H9 (cell line): ENCODE data around the gene LRRC23. TPM values are rescaled to one million over a fixed set of nuclear protein-coding genes. Genes with fewer than 3 reads are reported as not detected.

ENCODE experiments used
- DNase-seq: peaks from one replicate; pipeline ENCODE4 v3.0.0-alpha.2; 2017
- H2AFZ ChIP-seq: one replicate; pipeline ENCODE4 v1.6.1; 2013; ENCODE audit warnings: mild to moderate bottlenecking, low read length, control low read depth, moderate library complexity
- H2AK5ac ChIP-seq: 2 replicates; pipeline ENCODE4 v1.6.1; 2013; ENCODE audit warnings: low read length, control low read depth, mixed read lengths; ENCODE audit not compliant: insufficient read length
- H2BK120ac ChIP-seq: one replicate; pipeline ENCODE4 v1.6.1; 2013; ENCODE audit warnings: low read depth, mild to moderate bottlenecking, low read length, control low read depth, inconsistent platforms; ENCODE audit not compliant: poor library complexity, severe bottlenecking
- H2BK12ac ChIP-seq: 2 replicates; pipeline ENCODE4 v1.6.1; 2013; ENCODE audit warnings: low read length, control low read depth, mixed read lengths, low read depth; ENCODE audit not compliant: insufficient read length
- H2BK15ac ChIP-seq: 2 replicates; pipeline ENCODE4 v1.6.1; 2013; ENCODE audit warnings: low read depth, low read length, control low read depth
- H2BK20ac ChIP-seq: one replicate; pipeline ENCODE4 v1.6.1; 2013; ENCODE audit warnings: low read depth, mild to moderate bottlenecking, low read length, control low read depth, inconsistent platforms; ENCODE audit not compliant: poor library complexity, severe bottlenecking
- H2BK5ac ChIP-seq: 2 replicates; pipeline ENCODE4 v1.6.1; 2013; ENCODE audit warnings: low read length, control low read depth, mixed read lengths; ENCODE audit not compliant: insufficient read length
- H3K14ac ChIP-seq: 2 replicates; pipeline ENCODE4 v1.6.1; 2013; ENCODE audit warnings: low read length, control low read depth; ENCODE audit not compliant: insufficient read depth
- H3K18ac ChIP-seq: 2 replicates; pipeline ENCODE4 v1.6.1; 2013; ENCODE audit warnings: low read depth, mild to moderate bottlenecking, mixed read lengths, low read length, control low read depth; ENCODE audit not compliant: insufficient read length
- H3K23ac ChIP-seq: 2 replicates; pipeline ENCODE4 v1.6.1; 2013; ENCODE audit warnings: low read length, control low read depth, mixed read lengths, low read depth; ENCODE audit not compliant: insufficient read length
- H3K23me2 ChIP-seq: 2 replicates; pipeline ENCODE4 v1.6.1; 2013; ENCODE audit warnings: low read depth, mild to moderate bottlenecking, mixed read lengths, low read length, control low read depth; ENCODE audit not compliant: insufficient read length, poor library complexity, severe bottlenecking
- H3K27ac ChIP-seq: 2 replicates; pipeline ENCODE4 v1.5.1; 2013; ENCODE audit warnings: low read length, control low read depth, mixed read lengths, low read depth; ENCODE audit not compliant: insufficient read length
- H3K27me3 ChIP-seq: 2 replicates; pipeline ENCODE4 v1.6.1; 2013; ENCODE audit warnings: low read length, control low read depth, inconsistent platforms; ENCODE audit not compliant: insufficient read depth
- H3K4ac ChIP-seq: 2 replicates; pipeline ENCODE4 v1.6.1; 2013; ENCODE audit warnings: low read depth, mild to moderate bottlenecking, control low read depth, inconsistent platforms, low read length, moderate library complexity
- H3K4me1 ChIP-seq: 2 replicates; pipeline ENCODE4 v1.6.1; 2013; ENCODE audit warnings: low read length, control low read depth, inconsistent platforms; ENCODE audit not compliant: insufficient read depth
- H3K4me2 ChIP-seq: 2 replicates; pipeline ENCODE4 v1.6.1; 2013; ENCODE audit warnings: low read length, control low read depth, mixed read lengths; ENCODE audit not compliant: insufficient read length, insufficient read depth
- H3K56ac ChIP-seq: 2 replicates; pipeline ENCODE4 v1.6.1; 2013; ENCODE audit warnings: low read depth, mild to moderate bottlenecking, mixed read lengths, low read length, control low read depth; ENCODE audit not compliant: insufficient read length
- H3K79me1 ChIP-seq: 2 replicates; pipeline ENCODE4 v1.6.1; 2013; ENCODE audit warnings: low read depth, mild to moderate bottlenecking, moderate library complexity, low read length, control low read depth, inconsistent platforms; ENCODE audit not compliant: insufficient read depth, poor library complexity, severe bottlenecking
- H3K79me2 ChIP-seq: 2 replicates; pipeline ENCODE4 v1.6.1; 2013; ENCODE audit warnings: low read length, control low read depth, inconsistent platforms; ENCODE audit not compliant: insufficient read depth
- H3K9ac ChIP-seq: 2 replicates; pipeline ENCODE4 v1.6.1; 2013; ENCODE audit warnings: low read length, control low read depth, mixed read lengths; ENCODE audit not compliant: insufficient read length; ENCODE audit errors: extremely low read depth
- H3K9me3 ChIP-seq: one replicate; pipeline ENCODE4 v1.6.1; 2013; ENCODE audit warnings: low read depth, low read length, inconsistent platforms; ENCODE audit not compliant: control insufficient read depth
- H3T11ph ChIP-seq: one replicate; pipeline ENCODE4 v1.6.1; 2013; ENCODE audit warnings: mild to moderate bottlenecking, low read length, control low read depth, inconsistent platforms
- H4K20me1 ChIP-seq: one replicate; pipeline ENCODE4 v1.6.1; 2013; ENCODE audit not compliant: control insufficient read depth, insufficient read length, insufficient read depth
- H4K5ac ChIP-seq: 2 replicates; pipeline ENCODE4 v1.6.1; 2013; ENCODE audit warnings: low read depth, mild to moderate bottlenecking, mixed read lengths, low read length, control low read depth; ENCODE audit not compliant: insufficient read length
- H4K8ac ChIP-seq: replicated peaks from 2 replicates; pipeline ENCODE4 v1.6.1; 2013; ENCODE audit warnings: low read length, control low read depth, mixed read lengths, low read depth; ENCODE audit not compliant: insufficient read length
- H4K91ac ChIP-seq: 2 replicates; pipeline ENCODE4 v1.6.1; 2013; ENCODE audit warnings: low read depth, mild to moderate bottlenecking, moderate library complexity, mixed read lengths, low read length, control low read depth; ENCODE audit not compliant: insufficient read length
- H3K27ac Mint-ChIP-seq, 3 experiments: 2 replicates in 2 of 3; 3 replicates in 1 of 3; pipeline ENCODE4 v1.8.0; 2020 to 2021; ENCODE audit warnings: mixed read lengths in 3 of 3, mild to moderate bottlenecking in 1 of 3, moderate library complexity in 1 of 3
- H3K27me3 Mint-ChIP-seq: 2 replicates; pipeline ENCODE4 v1.8.0; 2021; ENCODE audit warnings: low read depth, mild to moderate bottlenecking, moderate library complexity, mixed read lengths
- H3K36me3 Mint-ChIP-seq, 3 experiments: 2 replicates in 2 of 3; 3 replicates in 1 of 3; pipeline ENCODE4 v1.8.0; 2020 to 2021; ENCODE audit warnings: low read depth in 3 of 3, mixed read lengths in 3 of 3; ENCODE audit not compliant: insufficient read depth in 1 of 3
- H3K4me1 Mint-ChIP-seq, 2 experiments: 2 replicates each; pipeline ENCODE4 v1.8.0; 2020; ENCODE audit warnings: mixed read lengths in 2 of 2
- H3K4me3 Mint-ChIP-seq, 2 experiments: 2 replicates in 1 of 2; 3 replicates in 1 of 2; pipeline ENCODE4 v1.8.0; 2020 to 2021; ENCODE audit warnings: mild to moderate bottlenecking in 2 of 2, mixed read lengths in 2 of 2, moderate library complexity in 1 of 2
- H3K9me3 Mint-ChIP-seq, 2 experiments: 2 replicates in 1 of 2; 3 replicates in 1 of 2; pipeline ENCODE4 v1.8.0; 2020; ENCODE audit warnings: mild to moderate bottlenecking in 2 of 2, mixed read lengths in 2 of 2, moderate library complexity in 1 of 2
- WGBS: extraction: QIAGEN DNeasy Blood & Tissue Kit; methylation state at CpG from one replicate; pipeline ENCODE4 v1.1.7; 2013; ENCODE audit warnings: missing lambda C conversion rate, low lambda C conversion rate, mixed read lengths; ENCODE audit not compliant: insufficient read length; ENCODE audit errors: extremely low coverage; 5-methylcytosine and 5-hydroxymethylcytosine counted together
- total RNA-seq: library from RNA; stranded (reverse); gene quantifications from 2 replicates; pipeline ENCODE4 v1.2.1, GENCODE V29; 2021
- TF ChIP-seq, protein P1 (sequence below): fragments of 200-600 bp; sonication (generic); conservative IDR thresholded peaks from 3 replicates; pipeline ENCODE4 v1.8.0; 2021; ENCODE audit warnings: antibody characterized with exemption, mild to moderate bottlenecking

Gene LRRC23
- total RNA-seq, 1 experiment from 2014 or later: 2.1 TPM

DNA sequence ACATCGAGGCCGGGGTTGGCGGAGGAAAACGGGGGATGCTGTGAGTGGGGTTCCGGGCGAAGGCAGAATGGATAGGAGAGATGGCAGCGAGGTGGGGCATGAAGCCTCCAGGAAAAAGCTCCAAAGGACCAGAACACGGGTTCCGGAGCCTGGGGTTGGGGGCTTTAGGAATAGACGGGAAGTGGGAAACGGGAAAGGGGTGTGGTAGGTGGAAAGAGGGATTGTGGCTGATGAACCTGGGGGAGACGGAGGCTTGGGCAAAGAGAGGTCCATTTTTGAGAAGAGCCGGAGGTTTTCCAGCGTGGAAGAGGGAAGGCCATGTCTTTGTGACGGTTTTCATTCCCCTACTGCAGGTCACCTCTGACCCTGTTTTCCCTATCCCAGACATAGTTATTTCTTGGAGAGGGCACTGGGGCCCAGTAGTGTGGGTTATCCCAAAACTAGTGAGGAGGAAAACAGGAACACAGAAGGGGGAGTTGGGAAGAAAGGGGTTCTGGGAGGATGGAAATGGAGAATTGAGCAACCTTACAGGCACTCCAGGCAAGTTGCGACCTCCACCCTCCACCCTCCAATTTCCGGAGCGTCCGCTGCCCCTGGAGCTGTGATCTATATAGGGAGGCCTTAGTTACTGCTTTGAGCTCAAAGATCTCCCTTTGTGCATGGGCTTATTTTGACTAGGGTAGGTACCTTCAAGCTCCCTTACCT lies 24.2 kb downstream of the LRRC23 start:
- peaks cover 11 to 39% (median 17%) of the 10 kb centered on the region in 3 experiments; a peak in 6 of 7 replicates for H3K36me3 Mint-ChIP-seq
- no peak overlapping the region for H2BK15ac ChIP-seq
- no peak overlapping the region for H3K23ac ChIP-seq
- no peak overlapping the region for H3K27ac ChIP-seq
- no peak overlapping the region for H4K5ac ChIP-seq
- no peak overlapping the region for H3K56ac ChIP-seq
- peak overlapping the region; percentile 60 for H3K9ac ChIP-seq
- H3K4me3 Mint-ChIP-seq: peak overlapping the region; percentile 96 to 98
- H3K18ac ChIP-seq: no peak overlapping the region
- H3K4me1 Mint-ChIP-seq: peaks cover 57 to 61% of the 10 kb centered on the region in 2 experiments
- H3T11ph ChIP-seq: no peak overlapping the region
- no peaks in the 10 kb centered on the region for H3K27me3 ChIP-seq
- H3K14ac ChIP-seq: peak overlapping the region; percentile 11
- TF ChIP-seq, protein P1, sequence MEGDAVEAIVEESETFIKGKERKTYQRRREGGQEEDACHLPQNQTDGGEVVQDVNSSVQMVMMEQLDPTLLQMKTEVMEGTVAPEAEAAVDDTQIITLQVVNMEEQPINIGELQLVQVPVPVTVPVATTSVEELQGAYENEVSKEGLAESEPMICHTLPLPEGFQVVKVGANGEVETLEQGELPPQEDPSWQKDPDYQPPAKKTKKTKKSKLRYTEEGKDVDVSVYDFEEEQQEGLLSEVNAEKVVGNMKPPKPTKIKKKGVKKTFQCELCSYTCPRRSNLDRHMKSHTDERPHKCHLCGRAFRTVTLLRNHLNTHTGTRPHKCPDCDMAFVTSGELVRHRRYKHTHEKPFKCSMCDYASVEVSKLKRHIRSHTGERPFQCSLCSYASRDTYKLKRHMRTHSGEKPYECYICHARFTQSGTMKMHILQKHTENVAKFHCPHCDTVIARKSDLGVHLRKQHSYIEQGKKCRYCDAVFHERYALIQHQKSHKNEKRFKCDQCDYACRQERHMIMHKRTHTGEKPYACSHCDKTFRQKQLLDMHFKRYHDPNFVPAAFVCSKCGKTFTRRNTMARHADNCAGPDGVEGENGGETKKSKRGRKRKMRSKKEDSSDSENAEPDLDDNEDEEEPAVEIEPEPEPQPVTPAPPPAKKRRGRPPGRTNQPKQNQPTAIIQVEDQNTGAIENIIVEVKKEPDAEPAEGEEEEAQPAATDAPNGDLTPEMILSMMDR: no peak
- H2BK5ac ChIP-seq: no peak overlapping the region
- peaks cover 1% of the 10 kb centered on the region; the same call in 1 of the 2 replicates for H3K27me3 Mint-ChIP-seq
- H3K4me1 ChIP-seq: peaks cover 3% of the 10 kb centered on the region; the same call in 1 of the 2 replicates
- H3K9me3 ChIP-seq: no peaks in the 10 kb centered on the region
- no peaks in the 10 kb centered on the region for H4K20me1 ChIP-seq
- no CpG with 5 or more reads among the region's 19 CpGs for WGBS
- H2BK120ac ChIP-seq: no peak overlapping the region
- H2BK12ac ChIP-seq: no peak overlapping the region
- H3K27ac Mint-ChIP-seq: peak overlapping the region; percentile 76 to 97 (median 93); a peak in 6 of 7 replicates
- H2AK5ac ChIP-seq: no peak overlapping the region
- peak overlapping the region; percentile 74 for H3K4me2 ChIP-seq
- H2BK20ac ChIP-seq: no peak overlapping the region
- peaks cover 24% of the 10 kb centered on the region; the same call in 1 of the 2 replicates for H3K79me2 ChIP-seq
- H4K8ac ChIP-seq: no peak overlapping the region
- DNase-seq: no peak
- H3K9me3 Mint-ChIP-seq: peaks cover 0 to 2% of the 10 kb centered on the region in 2 experiments; a peak in 1 of 5 replicates
- no peaks in the 10 kb centered on the region for H3K79me1 ChIP-seq
- no peak overlapping the region for H3K4ac ChIP-seq
- no peak overlapping the region for H2AFZ ChIP-seq
- no peak overlapping the region for H4K91ac ChIP-seq
- peaks cover 30% of the 10 kb centered on the region for H3K23me2 ChIP-seq
